Kidney (tissue), 14 donors: ENCODE data around the gene ZNF76. TPM values are rescaled to one million over a fixed set of nuclear protein-coding genes. Genes with fewer than 3 reads are reported as not detected.
A peak's percentile ranks its signal among the peaks of the same experiment; 100 is the strongest.

Source experiments
- DNase-seq, 5 donors: peaks; one replicate each; pipeline ENCODE4 v3.0.0-alpha.2; 2013 to 2020
- FAIRE-seq: peaks from 2 replicates; lab custom pipeline; 2012; peaks lifted over from hg19 to GRCh38; lab: Jason Lieb, UNC
- H3K27ac ChIP-seq, 2 donors: one replicate each; pipeline ENCODE4 v1.7.0; 2013; ENCODE audit warnings: low read depth in 2 of 2, low read length in 2 of 2, inconsistent platforms in 1 of 2
- H3K27me3 ChIP-seq: one replicate; pipeline ENCODE4 v1.7.1; 2013; ENCODE audit warnings: low read length, inconsistent platforms; ENCODE audit not compliant: control insufficient read depth, insufficient read depth
- H3K36me3 ChIP-seq, 3 donors: one replicate each; pipeline versions ENCODE4 v1.7.0 to v1.7.1; 2013; ENCODE audit warnings: low read length in 3 of 3, control low read depth in 1 of 3, inconsistent platforms in 1 of 3; ENCODE audit not compliant: insufficient read depth in 3 of 3, control insufficient read depth in 2 of 3
- H3K4me1 ChIP-seq, 3 donors: one replicate each; pipeline versions ENCODE4 v1.7.0 to v1.7.1; 2013; ENCODE audit warnings: low read length in 3 of 3, inconsistent platforms in 1 of 3, low read depth in 1 of 3; ENCODE audit not compliant: control insufficient read depth in 2 of 3, insufficient read depth in 2 of 3
- H3K4me3 ChIP-seq, 3 donors: one replicate each; pipeline versions ENCODE4 v1.7.0 to v1.8.1; 2013; ENCODE audit warnings: low read length in 3 of 3, control low read depth in 1 of 3, inconsistent platforms in 1 of 3
- H3K9ac ChIP-seq, 3 donors: one replicate each; pipeline versions ENCODE4 v1.7.0 to v1.7.1; 2013; ENCODE audit warnings: low read length in 3 of 3, control low read depth in 1 of 3, inconsistent platforms in 1 of 3
- H3K9me3 ChIP-seq, 3 donors: one replicate each; pipeline versions ENCODE4 v1.7.0 to v1.7.1; 2013; ENCODE audit warnings: low read length in 3 of 3, control low read depth in 1 of 3, inconsistent platforms in 1 of 3; ENCODE audit not compliant: control insufficient read depth in 2 of 3, insufficient read depth in 1 of 3
- intact Hi-C: fragments of 100-400 bp; cut with DNase I; formaldehyde crosslinking; loops from one replicate; pipeline ENCODE4 v1.11.1; 2022
- polyA plus RNA-seq: library from polyadenylated mRNA; stranded (reverse); fragments of 350-450 nt; fragmentation: Illumina TruSeq; extraction: RNeasy Lipid Tissue Mini Kit (QIAGEN cat#74804); gene quantifications from one replicate; pipeline ENCODE4 v1.2.3, GENCODE V29; 2014; ENCODE audit warnings: low read depth, low replicate concordance; ENCODE audit not compliant: insufficient read depth
- total RNA-seq: library from RNA; stranded (reverse); fragmentation: NEBNext Ultra II Directional; extraction: Animal tissue kit (Norgen Biotek cat#: 25700); gene quantifications from one replicate; pipeline ENCODE4 v1.2.1, GENCODE V29; 2021
- TF ChIP-seq, protein P1 (sequence below): IDR thresholded peaks from 3 replicates; pipeline ENCODE4 v1.5.1; 2012; ENCODE audit warnings: mild to moderate bottlenecking, moderate library complexity, borderline replicate concordance; ENCODE audit not compliant: insufficient read depth; ENCODE audit errors: extremely low read depth
- donor health status: control.
- donor health status: control.
- donor health status: control.
- donor health status: control.
- donor health status: control.
- donor health status: DM: yes; HTN: yes; CAD: no.
- donor health status: Normal renal cell carcinoma (clear cell type).

Gene ZNF76
- total and polyA plus RNA-seq, 2 donors from 2014 or later, result 29.1 to 49.2 TPM

GRCh38 chr6:35224720-35225119 lies 34.8 kb upstream of the ZNF76 start:
- DNase-seq (no peak), FAIRE-seq (no peak)
- intact Hi-C loops, result no loop called here
- Histone ChIP-seq H3K4me1 (no peaks in the 10 kb centered on the region), H3K27me3 (no peaks in the 10 kb centered on the region), H3K9ac (no peak overlapping the region), H3K27ac (no peak overlapping the region), H3K4me3 (no peak overlapping the region), H3K36me3 (peaks cover 0 to 2% (median 0%) of the 10 kb centered on the region in 3 donors), H3K9me3 (no peaks in the 10 kb centered on the region)
- TF ChIP-seq, protein P1, sequence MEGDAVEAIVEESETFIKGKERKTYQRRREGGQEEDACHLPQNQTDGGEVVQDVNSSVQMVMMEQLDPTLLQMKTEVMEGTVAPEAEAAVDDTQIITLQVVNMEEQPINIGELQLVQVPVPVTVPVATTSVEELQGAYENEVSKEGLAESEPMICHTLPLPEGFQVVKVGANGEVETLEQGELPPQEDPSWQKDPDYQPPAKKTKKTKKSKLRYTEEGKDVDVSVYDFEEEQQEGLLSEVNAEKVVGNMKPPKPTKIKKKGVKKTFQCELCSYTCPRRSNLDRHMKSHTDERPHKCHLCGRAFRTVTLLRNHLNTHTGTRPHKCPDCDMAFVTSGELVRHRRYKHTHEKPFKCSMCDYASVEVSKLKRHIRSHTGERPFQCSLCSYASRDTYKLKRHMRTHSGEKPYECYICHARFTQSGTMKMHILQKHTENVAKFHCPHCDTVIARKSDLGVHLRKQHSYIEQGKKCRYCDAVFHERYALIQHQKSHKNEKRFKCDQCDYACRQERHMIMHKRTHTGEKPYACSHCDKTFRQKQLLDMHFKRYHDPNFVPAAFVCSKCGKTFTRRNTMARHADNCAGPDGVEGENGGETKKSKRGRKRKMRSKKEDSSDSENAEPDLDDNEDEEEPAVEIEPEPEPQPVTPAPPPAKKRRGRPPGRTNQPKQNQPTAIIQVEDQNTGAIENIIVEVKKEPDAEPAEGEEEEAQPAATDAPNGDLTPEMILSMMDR, result no peak

- H3K9ac ChIP-seq, result no peak overlapping the region
- TF ChIP-seq, protein P1, result no peak
- H3K4me1 ChIP-seq, result peaks cover 0 to 15% (median 9%) of the 10 kb centered on the region in 3 donors
- no peak overlapping the region for H3K4me3 ChIP-seq
- no peaks in the 10 kb centered on the region for H3K27me3 ChIP-seq
- DNase-seq (peak in 3 of 5 donors; percentile 37 to 50 (median 44)), FAIRE-seq (no peak)
- H3K27ac ChIP-seq, result no peak overlapping the region
- H3K36me3 ChIP-seq, result peaks cover 0 to 2% (median 0%) of the 10 kb centered on the region in 3 donors
- H3K9me3 ChIP-seq, result no peaks in the 10 kb centered on the region
- intact Hi-C loops, result no loop called here
Measured at GRCh38 chr6:35228481-35228880, 31.1 kb upstream of the ZNF76 start.

DNA sequence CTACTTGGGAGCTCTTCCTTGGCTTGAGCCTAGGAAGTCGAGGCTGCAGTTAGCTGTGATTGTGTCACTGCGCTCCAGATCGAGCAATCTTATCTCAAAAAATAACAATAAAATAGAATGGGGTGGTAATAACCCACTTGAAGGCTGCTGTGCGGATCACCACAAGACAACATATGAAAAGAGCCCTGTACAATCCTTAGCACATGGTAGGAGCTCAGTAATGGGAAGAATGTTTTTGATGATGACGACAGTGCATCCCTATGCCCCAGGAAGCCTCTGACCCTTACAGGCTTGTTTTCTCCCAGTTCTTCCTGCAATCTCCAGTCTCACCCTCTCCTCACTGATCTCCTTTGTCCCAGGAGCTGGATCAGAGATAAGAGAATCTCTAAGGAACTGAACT lies 30.2 kb upstream of the ZNF76 start:
- TF ChIP-seq, protein P1, result no peak
- Histone ChIP-seq H3K4me3 (no peak overlapping the region), H3K27ac (no peak overlapping the region)

DNA sequence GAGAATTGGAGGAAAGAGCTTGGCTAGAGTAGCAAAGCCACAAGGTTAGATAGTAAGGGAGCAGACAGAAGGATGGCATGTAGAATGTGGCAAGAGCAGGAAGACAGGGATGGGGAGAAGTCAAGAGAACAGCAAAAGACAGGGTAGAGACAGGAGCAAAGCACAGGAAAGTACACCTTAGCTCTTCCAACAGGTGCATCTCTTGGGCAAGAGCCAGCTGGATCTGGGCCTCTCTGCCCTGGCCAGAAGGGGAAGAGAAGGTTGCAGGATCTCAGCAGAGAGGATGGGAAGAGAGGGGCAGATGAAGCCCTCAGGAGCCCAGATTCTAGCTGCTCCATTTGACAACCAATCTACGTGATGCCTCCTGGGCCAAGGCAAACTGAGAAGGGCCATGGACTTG lies 29.0 kb upstream of the ZNF76 start:
- Histone ChIP-seq H3K27me3 (no peaks in the 10 kb centered on the region), H3K36me3 (peaks cover 0 to 2% (median 0%) of the 10 kb centered on the region in 3 donors), H3K4me3 (no peak overlapping the region), H3K27ac (no peak overlapping the region), H3K4me1 (peaks cover 0 to 15% (median 9%) of the 10 kb centered on the region in 3 donors), H3K9me3 (no peaks in the 10 kb centered on the region), H3K9ac (no peak overlapping the region)
- DNase-seq (no peak), FAIRE-seq (no peak)
- intact Hi-C loops, result no loop called here
- TF ChIP-seq, protein P1, result no peak

More for the DNA sequence above, 30.2 kb upstream of the ZNF76 start:
- H3K4me1 ChIP-seq, result peaks cover 0 to 15% (median 9%) of the 10 kb centered on the region in 3 donors
- intact Hi-C loops, result no loop called here
- no peaks in the 10 kb centered on the region for H3K27me3 ChIP-seq
- no peaks in the 10 kb centered on the region for H3K9me3 ChIP-seq
- no peak overlapping the region for H3K9ac ChIP-seq
- FAIRE-seq (no peak), DNase-seq (no peak)
- peaks cover 0 to 2% (median 0%) of the 10 kb centered on the region in 3 donors for H3K36me3 ChIP-seq
